OCI-LY1 (cell line): ENCODE data around the gene CBR4.

Experiments
- CTCF ChIP-seq: fragments of 200-600 bp; sonication (generic), shearing (Covaris generic); IDR thresholded peaks from 2 replicates; pipeline ENCODE4 v1.5.1; 2017; ENCODE audit warnings: mild to moderate bottlenecking, antibody characterized with exemption, low read length, moderate library complexity, mixed read lengths
- EZH2 ChIP-seq: fragments of 200-600 bp; sonication (generic), shearing (Covaris generic); IDR thresholded peaks from 2 replicates; pipeline ENCODE4 v1.8.0; 2017; ENCODE audit warnings: borderline replicate concordance, mixed run types, mild to moderate bottlenecking, antibody characterized with exemption, low read length, moderate library complexity, mixed read lengths

DNA sequence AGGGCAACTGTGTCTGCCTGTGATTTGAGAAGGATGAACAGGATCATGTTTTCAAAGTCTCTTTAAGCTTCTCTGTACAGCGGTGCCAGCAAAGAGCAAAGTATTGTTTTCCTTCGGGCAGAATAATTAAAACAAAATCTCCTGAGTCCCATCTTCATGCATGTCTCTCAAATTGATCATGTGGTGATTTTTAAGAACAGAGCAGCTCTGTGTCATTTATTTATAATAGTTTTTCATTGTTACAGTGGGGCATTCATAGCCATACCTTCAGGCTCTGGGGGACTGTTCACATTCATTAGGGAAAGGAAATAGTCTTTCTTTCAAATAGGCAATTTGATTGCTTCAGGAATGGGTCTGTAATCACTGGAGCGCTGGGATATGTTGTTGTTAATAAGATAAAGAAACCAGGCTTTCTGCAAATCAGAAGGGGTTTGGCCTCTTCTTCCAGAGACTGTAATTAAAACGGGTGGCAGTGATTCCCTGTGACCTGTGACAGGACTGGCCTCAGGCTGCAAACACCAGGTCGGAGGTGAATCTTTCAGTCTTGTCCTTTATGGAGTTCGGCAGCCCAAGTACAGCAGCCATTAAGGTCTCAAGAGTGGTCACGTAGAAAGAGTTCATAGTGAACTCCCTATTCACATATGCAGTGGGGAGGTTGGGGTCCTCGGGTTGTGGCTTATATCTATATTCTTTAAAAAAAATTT lies 29.3 kb upstream of the CBR4 start:
- TF ChIP-seq CTCF (no peak), EZH2 (no peak)
